GM12874 (cell line): ENCODE measurements around the gene FGD2.

ENCODE experiments used
- CTCF ChIP-seq: IDR thresholded peaks from 2 replicates; pipeline ENCODE4 v1.5.1; 2011; ENCODE audit warnings: low read depth, mild to moderate bottlenecking, control low read depth, low read length, moderate library complexity; ENCODE audit not compliant: insufficient read depth

Gene FGD2

GRCh38 chr6:37033819-37034795 is 28.7 kb downstream of the FGD2 start:
- TF ChIP-seq CTCF, result no peak

- no peak for TF ChIP-seq CTCF
Observed at GRCh38 chr6:37036146-37036545, 30.7 kb downstream of the FGD2 start.

GRCh38 chr6:37038292-37039198 is 33.1 kb downstream of the FGD2 start:
- no peak for TF ChIP-seq CTCF

GRCh38 chr6:37039958-37040357 is 34.5 kb downstream of the FGD2 start:
- TF ChIP-seq CTCF, result no peak

- no peak for TF ChIP-seq CTCF
Observed at GRCh38 chr6:37041521-37041920, 36.1 kb downstream of the FGD2 start.

- TF ChIP-seq CTCF, result no peak
Observed at GRCh38 chr6:37042150-37042549, 36.7 kb downstream of the FGD2 start.

GRCh38 chr6:37047346-37047688 is 41.9 kb downstream of the FGD2 start:
- TF ChIP-seq CTCF, result no peak
